ENCODE measurements around the gene DIPK2A. TPM values are rescaled to one million over a fixed set of nuclear protein-coding genes. Genes with fewer than 3 reads are reported as not detected.
A peak's percentile ranks its signal among the peaks of the same experiment; 100 is the strongest.

The DIPK2A gene
- total RNA-seq, 2 donors from 2014 or later: 40.5 to 42.5 TPM

DNA sequence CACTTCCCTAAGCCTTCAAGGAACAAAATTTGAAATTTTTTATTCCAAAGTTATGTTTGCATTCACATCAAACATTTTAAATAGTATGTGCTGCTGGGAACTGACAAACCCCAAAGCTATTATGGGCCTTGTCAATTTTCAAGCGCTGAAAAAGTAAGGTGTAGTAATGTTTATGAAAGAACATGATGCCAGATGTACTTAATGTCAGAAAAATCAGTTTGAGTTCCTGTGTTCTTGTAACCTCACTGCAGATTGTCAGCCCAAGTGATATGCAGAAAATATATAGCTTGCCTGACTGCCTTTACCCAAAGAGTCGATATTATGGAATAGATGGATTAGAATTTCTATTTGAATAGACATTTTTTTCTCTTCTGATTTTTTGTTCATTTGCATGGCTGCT lies 20.8 kb upstream of the DIPK2A start:
- 91 to 100% methylated on average over 1 to 2 of the region's 2 CpGs for WGBS, 2 experiments (ENCODE audit: insufficient coverage in 1 of 2, insufficient read length in 1 of 2)
- TF ChIP-seq CTCF (conservative IDR thresholded peaks at IDR 0.05): no peak
- no peaks in the 10 kb centered on the region for H3K36me3 Mint-ChIP-seq (ENCODE audit: low read depth)

DNA sequence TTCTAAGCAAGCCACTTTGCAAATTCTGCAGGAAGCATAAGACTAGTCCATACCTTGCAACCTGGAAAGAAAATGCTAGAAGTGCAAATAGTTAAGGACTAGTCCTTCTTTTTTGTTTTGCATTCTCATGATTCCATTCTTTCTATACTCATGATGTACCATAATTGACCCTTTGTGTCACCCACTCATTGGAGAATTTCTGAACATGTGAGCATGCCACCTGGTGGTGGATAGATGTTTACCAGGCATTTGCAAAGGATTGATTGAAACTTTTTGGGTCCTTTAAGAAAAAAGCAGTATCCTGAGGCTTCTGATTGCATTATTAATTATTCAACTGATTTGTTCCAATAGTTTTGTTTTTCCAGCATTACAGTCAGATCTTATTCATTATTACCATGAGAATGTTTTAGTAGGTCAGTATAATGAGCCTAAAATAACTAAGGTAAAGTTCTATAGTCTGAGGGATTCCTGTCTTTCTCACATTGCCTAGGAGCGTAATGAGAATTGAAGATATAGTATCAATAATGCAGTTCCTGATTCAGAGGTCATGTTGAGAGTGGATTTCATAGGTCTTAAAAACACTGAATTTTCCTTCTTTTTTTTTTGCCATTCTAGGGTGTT lies 20.2 kb upstream of the DIPK2A start:
- no peaks in the 10 kb centered on the region for H3K27me3 Mint-ChIP-seq (ENCODE audit: insufficient read depth)
- no peak overlapping the region for H3K27ac Mint-ChIP-seq
- Histone ChIP-seq H3K36me3 (ENCODE audit: control insufficient read depth, insufficient read depth, low read length) (no peaks in the 10 kb centered on the region), H3K27me3 (ENCODE audit: control insufficient read depth, insufficient read depth, low read length, poor library complexity, severe bottlenecking) (no peaks in the 10 kb centered on the region), H3K9me3 (ENCODE audit: control insufficient read depth, low read length) (no peaks in the 10 kb centered on the region), H3K9ac (ENCODE audit: extremely low read depth, low read length, poor library complexity, severe bottlenecking) (no peak overlapping the region), H3K27ac (ENCODE audit: low read depth, low read length) (no peak overlapping the region), H3K4me1 (ENCODE audit: control insufficient read depth, insufficient read depth, low read length) (no peaks in the 10 kb centered on the region), H3K4me3 (ENCODE audit: low read length) (no peak overlapping the region)
- H3K9me3 Mint-ChIP-seq: peaks cover 4% of the 10 kb centered on the region
- H3K4me3 Mint-ChIP-seq: no peak overlapping the region
- DNase-seq: peak; percentile 63
- 80 to 100% methylated on average over 1 of the region's 1 CpG for WGBS, 2 experiments (ENCODE audit: insufficient coverage in 1 of 2, insufficient read length in 1 of 2)
- H3K4me1 Mint-ChIP-seq: peaks cover 5% of the 10 kb centered on the region
- H3K36me3 Mint-ChIP-seq (ENCODE audit: low read depth): no peaks in the 10 kb centered on the region
- peak; percentile 90 for TF ChIP-seq CTCF (conservative IDR thresholded peaks at IDR 0.05)

More for the DNA sequence above, 20.8 kb upstream of the DIPK2A start:
- Mint-ChIP-seq H3K27me3 (ENCODE audit: insufficient read depth) (no peaks in the 10 kb centered on the region), H3K27ac (no peak overlapping the region), H3K9me3 (peaks cover 4% of the 10 kb centered on the region), H3K4me1 (peaks cover 4% of the 10 kb centered on the region), H3K4me3 (no peak overlapping the region)
- no peaks in the 10 kb centered on the region for H3K36me3 ChIP-seq (ENCODE audit: control insufficient read depth, insufficient read depth, low read length)
- no peaks in the 10 kb centered on the region for H3K27me3 ChIP-seq (ENCODE audit: control insufficient read depth, insufficient read depth, low read length, poor library complexity, severe bottlenecking)
- no peak overlapping the region for H3K4me3 ChIP-seq (ENCODE audit: low read length)
- no peak overlapping the region for H3K9ac ChIP-seq (ENCODE audit: extremely low read depth, low read length, poor library complexity, severe bottlenecking)
- H3K4me1 ChIP-seq (ENCODE audit: control insufficient read depth, insufficient read depth, low read length): no peaks in the 10 kb centered on the region
- no peak overlapping the region for H3K27ac ChIP-seq (ENCODE audit: low read depth, low read length)
- H3K9me3 ChIP-seq (ENCODE audit: control insufficient read depth, low read length): no peaks in the 10 kb centered on the region
- no peak for DNase-seq

DNA sequence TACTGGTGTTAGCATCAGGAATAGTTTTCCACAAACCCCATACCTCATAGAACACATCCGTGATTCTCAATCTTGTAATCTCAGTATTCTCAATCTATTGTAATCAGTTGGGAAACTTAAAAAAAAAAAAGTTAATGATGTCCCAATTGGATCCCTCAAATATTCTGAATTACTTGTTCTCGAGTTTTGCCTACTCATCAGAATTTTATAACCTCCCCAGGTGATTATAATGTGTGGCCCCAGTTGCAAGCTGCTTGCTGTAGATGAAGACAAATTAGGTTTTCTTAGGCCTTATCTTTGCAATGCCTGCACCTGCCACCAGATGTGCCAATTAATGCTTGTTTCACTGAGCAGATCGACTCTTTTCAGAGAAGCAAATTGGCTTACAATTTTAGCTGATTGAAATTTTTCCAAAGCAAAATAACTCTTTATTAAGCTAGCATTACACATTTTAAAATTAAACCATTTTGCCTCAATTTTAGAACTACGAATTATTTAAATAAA lies 19.0 kb upstream of the DIPK2A start:
- 91 to 92% methylated on average over 1 to 4 of the region's 4 CpGs for WGBS, 2 experiments (ENCODE audit: insufficient coverage in 1 of 2, insufficient read length in 1 of 2)
- no peak for DNase-seq
- Histone ChIP-seq H3K36me3 (ENCODE audit: control insufficient read depth, insufficient read depth, low read length) (no peaks in the 10 kb centered on the region), H3K9me3 (ENCODE audit: control insufficient read depth, low read length) (no peaks in the 10 kb centered on the region), H3K27me3 (ENCODE audit: control insufficient read depth, insufficient read depth, low read length, poor library complexity, severe bottlenecking) (no peaks in the 10 kb centered on the region), H3K27ac (ENCODE audit: low read depth, low read length) (no peak overlapping the region), H3K9ac (ENCODE audit: extremely low read depth, low read length, poor library complexity, severe bottlenecking) (no peak overlapping the region), H3K4me3 (ENCODE audit: low read length) (no peak overlapping the region), H3K4me1 (ENCODE audit: control insufficient read depth, insufficient read depth, low read length) (no peaks in the 10 kb centered on the region)
- Mint-ChIP-seq H3K4me3 (no peak overlapping the region), H3K27ac (no peak overlapping the region), H3K27me3 (ENCODE audit: insufficient read depth) (no peaks in the 10 kb centered on the region), H3K9me3 (peaks cover 1% of the 10 kb centered on the region), H3K4me1 (peaks cover 5% of the 10 kb centered on the region), H3K36me3 (ENCODE audit: low read depth) (no peaks in the 10 kb centered on the region)
- TF ChIP-seq CTCF (conservative IDR thresholded peaks at IDR 0.05): peak; percentile 46
